HCT116 (cell line): ENCODE measurements around the gene IFT74.

ENCODE experiments used
- EGR1 ChIP-seq: IDR thresholded peaks from 2 replicates; pipeline ENCODE4 v1.6.1; 2012; ENCODE audit warnings: low read depth
- ELF1 ChIP-seq: IDR thresholded peaks from 2 replicates; pipeline ENCODE4 v1.6.1; 2012; ENCODE audit warnings: low read depth, borderline replicate concordance
- EZH2 ChIP-seq: fragments of 200-600 bp; sonication (generic); IDR thresholded peaks from 2 replicates; pipeline ENCODE4 v1.6.1; 2017; ENCODE audit warnings: antibody characterized with exemption, mixed run types
- EZH2phosphoT487 ChIP-seq: fragments of 200-600 bp; IDR thresholded peaks from 2 replicates; pipeline ENCODE4 v1.6.1; 2018; ENCODE audit warnings: antibody characterized with exemption, borderline replicate concordance
- JUND ChIP-seq: IDR thresholded peaks from 2 replicates; pipeline ENCODE4 v1.6.1; 2012
- POLR2A ChIP-seq: IDR thresholded peaks from 2 replicates; pipeline ENCODE4 v1.7.0; 2011; ENCODE audit warnings: borderline replicate concordance; ENCODE audit not compliant: insufficient read depth, insufficient read length; ENCODE audit errors: extremely low read depth
- POLR2AphosphoS5 ChIP-seq: IDR thresholded peaks from 2 replicates; pipeline ENCODE4 v1.6.1; 2011; ENCODE audit warnings: mild to moderate bottlenecking, low read depth, low read length, moderate library complexity
- RAD21 ChIP-seq: IDR thresholded peaks from 2 replicates; pipeline ENCODE4 v1.6.1; 2012; ENCODE audit warnings: low read depth, mild to moderate bottlenecking
- SRF ChIP-seq: IDR thresholded peaks from 2 replicates; pipeline ENCODE4 v1.6.1; 2012; ENCODE audit warnings: low read depth
- ZFX ChIP-seq: fragments of 450-650 bp; IDR thresholded peaks from 2 replicates; pipeline ENCODE4 v1.6.1; 2017
- ZNF274 ChIP-seq: fragments of 200-500 bp; sonication (Bioruptor generic); IDR thresholded peaks from 2 replicates; pipeline ENCODE4 v1.6.1; 2014; ENCODE audit warnings: mild to moderate bottlenecking, low read depth, low read length, inconsistent platforms
- TF ChIP-seq, protein P1 (sequence below), 3 experiments: fragments of 200-600 bp in 1 of 3; sonication (generic) in 1 of 3; IDR thresholded peaks in 2 of 3; conservative IDR thresholded peaks in 1 of 3; 2 replicates each; pipeline ENCODE4 v1.5.1; 2012 to 2017; ENCODE audit warnings: low read depth in 2 of 3, low read length in 2 of 3, antibody characterized with exemption in 1 of 3, borderline replicate concordance in 1 of 3, control low read depth in 1 of 3, mild to moderate bottlenecking in 1 of 3, mixed read lengths in 1 of 3, mixed run types in 1 of 3, moderate library complexity in 1 of 3; ENCODE audit not compliant: insufficient read depth in 1 of 3
- TF ChIP-seq, protein P2 (sequence below): IDR thresholded peaks from 2 replicates; pipeline ENCODE4 v1.6.1; 2012

DNA sequence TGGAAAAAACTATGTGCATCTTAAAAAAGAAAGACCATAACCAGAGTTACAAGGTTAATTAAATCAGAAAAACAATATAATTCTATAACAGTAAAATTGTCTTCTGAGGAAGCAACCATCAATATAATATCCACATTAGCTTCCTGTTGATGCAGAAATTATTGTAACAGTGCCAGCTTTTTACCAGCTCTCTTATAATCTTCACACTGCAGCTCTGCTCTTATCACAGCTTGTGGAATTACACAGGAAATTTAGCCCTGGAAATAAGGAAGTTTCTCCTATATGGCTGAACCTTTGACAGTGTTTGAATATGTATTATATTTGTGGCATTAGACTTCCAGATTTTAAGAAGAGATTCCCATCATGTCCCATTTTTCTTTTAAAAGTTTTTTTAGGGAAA lies 103.7 kb downstream of the IFT74 start:
- TF ChIP-seq, protein P1, sequence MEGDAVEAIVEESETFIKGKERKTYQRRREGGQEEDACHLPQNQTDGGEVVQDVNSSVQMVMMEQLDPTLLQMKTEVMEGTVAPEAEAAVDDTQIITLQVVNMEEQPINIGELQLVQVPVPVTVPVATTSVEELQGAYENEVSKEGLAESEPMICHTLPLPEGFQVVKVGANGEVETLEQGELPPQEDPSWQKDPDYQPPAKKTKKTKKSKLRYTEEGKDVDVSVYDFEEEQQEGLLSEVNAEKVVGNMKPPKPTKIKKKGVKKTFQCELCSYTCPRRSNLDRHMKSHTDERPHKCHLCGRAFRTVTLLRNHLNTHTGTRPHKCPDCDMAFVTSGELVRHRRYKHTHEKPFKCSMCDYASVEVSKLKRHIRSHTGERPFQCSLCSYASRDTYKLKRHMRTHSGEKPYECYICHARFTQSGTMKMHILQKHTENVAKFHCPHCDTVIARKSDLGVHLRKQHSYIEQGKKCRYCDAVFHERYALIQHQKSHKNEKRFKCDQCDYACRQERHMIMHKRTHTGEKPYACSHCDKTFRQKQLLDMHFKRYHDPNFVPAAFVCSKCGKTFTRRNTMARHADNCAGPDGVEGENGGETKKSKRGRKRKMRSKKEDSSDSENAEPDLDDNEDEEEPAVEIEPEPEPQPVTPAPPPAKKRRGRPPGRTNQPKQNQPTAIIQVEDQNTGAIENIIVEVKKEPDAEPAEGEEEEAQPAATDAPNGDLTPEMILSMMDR (IDR thresholded peaks at IDR 0.05 in 2 of 3, conservative IDR thresholded peaks at IDR 0.05 in 1 of 3; ENCODE audit: borderline replicate concordance in 1 of 3, insufficient read depth in 1 of 3, low read depth in 2 of 3, low read length in 2 of 3), result no peak
- TF ChIP-seq SRF (no peak), ELF1 (no peak), EZH2phosphoT487 (no peak), RAD21 (no peak), POLR2A (no peak), ZNF274 (no peak), POLR2AphosphoS5 (no peak), EZH2 (no peak), JUND (no peak), EGR1 (no peak), ZFX (no peak)
- TF ChIP-seq, protein P2, sequence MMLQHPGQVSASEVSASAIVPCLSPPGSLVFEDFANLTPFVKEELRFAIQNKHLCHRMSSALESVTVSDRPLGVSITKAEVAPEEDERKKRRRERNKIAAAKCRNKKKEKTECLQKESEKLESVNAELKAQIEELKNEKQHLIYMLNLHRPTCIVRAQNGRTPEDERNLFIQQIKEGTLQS, result no peak
